Fibroblast of pulmonary artery (primary cell): ENCODE results near the gene STK10.
"Not testable (repeated sequence)": the region's sequence is repeated elsewhere in the genome, so short reads cannot be mapped to it uniquely, and the experiment has no call there.

Experiments used
- DNase-seq: peaks from one replicate; pipeline ENCODE4 v3.0.0-alpha.2; 2010; ENCODE audit warnings: low read depth
- H3K4me3 ChIP-seq: replicated peaks from 2 replicates; pipeline ENCODE4 v1.5.1; 2011; ENCODE audit warnings: low read depth, mild to moderate bottlenecking, control low read depth, low read length, moderate library complexity
- CTCF ChIP-seq: IDR thresholded peaks from 2 replicates; pipeline ENCODE4 v1.5.1; 2011; ENCODE audit warnings: mild to moderate bottlenecking, control low read depth, low read length, inconsistent platforms; ENCODE audit errors: missing control alignments

Gene STK10

GRCh38 chr5:172223901-172224873 is 36.2 kb upstream of the STK10 start:
- no peak overlapping the region for H3K4me3 ChIP-seq
- no peak for DNase-seq
- TF ChIP-seq CTCF, result no peak

GRCh38 chr5:172219296-172219695 is 31.3 kb upstream of the STK10 start:
- no peak overlapping the region for H3K4me3 ChIP-seq
- DNase-seq, result no peak
- TF ChIP-seq CTCF, result no peak

- TF ChIP-seq CTCF, result no peak
- H3K4me3 ChIP-seq, result no peak overlapping the region
- no peak for DNase-seq
Observed at GRCh38 chr5:172216345-172216744, 28.3 kb upstream of the STK10 start.

- no peak for TF ChIP-seq CTCF
- DNase-seq, result no peak
- H3K4me3 ChIP-seq, result no peak overlapping the region
Observed at GRCh38 chr5:172213126-172213525, 25.1 kb upstream of the STK10 start.

- no peak overlapping the region for H3K4me3 ChIP-seq
- no peak for TF ChIP-seq CTCF
- no peak for DNase-seq
Observed at GRCh38 chr5:172211676-172212075, 23.7 kb upstream of the STK10 start.

GRCh38 chr5:172209714-172210113 is 21.7 kb upstream of the STK10 start:
- no peak for TF ChIP-seq CTCF
- no peak for DNase-seq
- no peak overlapping the region for H3K4me3 ChIP-seq

- no peak for DNase-seq
- no peak overlapping the region for H3K4me3 ChIP-seq
- no peak for TF ChIP-seq CTCF
Observed at GRCh38 chr5:172207511-172207910, 19.5 kb upstream of the STK10 start.

GRCh38 chr5:172205984-172206383 is 18.0 kb upstream of the STK10 start:
- H3K4me3 ChIP-seq, DNase-seq: not testable (repeated sequence)
